Astrocyte (in vitro differentiated cells and primary cell): ENCODE measurements around the gene TSPAN17.

Experiments
- EZH2 ChIP-seq: IDR thresholded peaks from 2 replicates; pipeline ENCODE4 v1.6.1; 2012; ENCODE audit warnings: mild to moderate bottlenecking, low read length, inconsistent platforms; ENCODE audit not compliant: insufficient read depth
- TF ChIP-seq, protein P1 (sequence below): IDR thresholded peaks from 2 replicates; pipeline ENCODE4 v1.5.1; 2011; ENCODE audit warnings: low read depth, mild to moderate bottlenecking, inconsistent platforms, low read length, moderate library complexity; ENCODE audit not compliant: insufficient read depth

DNA sequence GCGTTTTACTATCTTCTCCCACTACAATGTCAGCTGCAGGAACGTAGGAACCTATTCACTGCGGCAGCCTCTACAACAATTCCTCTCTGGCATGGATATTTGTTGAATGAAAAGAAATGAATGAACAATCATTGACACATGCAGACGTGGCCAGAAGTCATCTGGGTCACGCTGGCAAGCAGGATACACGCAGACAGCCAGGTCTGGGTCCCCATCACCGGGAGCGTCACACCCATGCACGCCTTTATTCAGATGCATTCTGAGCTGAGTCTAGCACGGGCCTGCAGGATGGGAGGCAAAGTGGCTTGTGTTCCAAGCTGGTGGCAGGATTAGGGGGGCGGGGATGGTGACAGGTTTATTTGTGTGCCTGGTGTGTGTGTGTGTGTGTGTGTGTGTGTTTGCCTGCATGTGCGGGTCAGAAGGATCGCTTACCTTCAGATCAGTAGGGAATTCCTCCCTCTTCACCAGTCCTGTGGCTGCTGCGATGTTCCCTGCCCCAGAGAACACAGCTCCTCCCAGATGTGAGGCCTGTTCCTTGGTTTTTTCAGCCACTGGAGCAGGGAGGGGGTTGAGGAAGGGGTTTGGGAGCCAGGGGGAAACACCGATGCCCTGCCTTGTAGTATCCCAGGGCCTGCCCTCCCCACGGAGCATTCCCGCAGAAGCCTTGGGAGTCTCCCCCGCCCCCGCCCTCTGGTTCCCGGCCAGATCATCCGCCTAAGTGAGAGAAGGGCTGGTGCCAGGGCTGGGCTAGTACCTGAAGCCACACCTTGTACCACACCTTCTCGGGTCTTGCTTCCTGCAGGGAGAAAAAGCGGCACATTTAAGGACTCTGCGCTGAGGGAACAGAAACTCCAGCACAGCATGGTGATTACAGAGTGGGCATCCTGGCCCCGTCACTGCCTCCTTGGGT lies 21.1 kb upstream of the TSPAN17 start:
- TF ChIP-seq, protein P1, sequence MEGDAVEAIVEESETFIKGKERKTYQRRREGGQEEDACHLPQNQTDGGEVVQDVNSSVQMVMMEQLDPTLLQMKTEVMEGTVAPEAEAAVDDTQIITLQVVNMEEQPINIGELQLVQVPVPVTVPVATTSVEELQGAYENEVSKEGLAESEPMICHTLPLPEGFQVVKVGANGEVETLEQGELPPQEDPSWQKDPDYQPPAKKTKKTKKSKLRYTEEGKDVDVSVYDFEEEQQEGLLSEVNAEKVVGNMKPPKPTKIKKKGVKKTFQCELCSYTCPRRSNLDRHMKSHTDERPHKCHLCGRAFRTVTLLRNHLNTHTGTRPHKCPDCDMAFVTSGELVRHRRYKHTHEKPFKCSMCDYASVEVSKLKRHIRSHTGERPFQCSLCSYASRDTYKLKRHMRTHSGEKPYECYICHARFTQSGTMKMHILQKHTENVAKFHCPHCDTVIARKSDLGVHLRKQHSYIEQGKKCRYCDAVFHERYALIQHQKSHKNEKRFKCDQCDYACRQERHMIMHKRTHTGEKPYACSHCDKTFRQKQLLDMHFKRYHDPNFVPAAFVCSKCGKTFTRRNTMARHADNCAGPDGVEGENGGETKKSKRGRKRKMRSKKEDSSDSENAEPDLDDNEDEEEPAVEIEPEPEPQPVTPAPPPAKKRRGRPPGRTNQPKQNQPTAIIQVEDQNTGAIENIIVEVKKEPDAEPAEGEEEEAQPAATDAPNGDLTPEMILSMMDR = no peak
- TF ChIP-seq EZH2 = no peak
